HepG2 (cell line): ENCODE results near the gene RAB40C. TPM values are rescaled to one million over a fixed set of nuclear protein-coding genes. Genes with fewer than 3 reads are reported as not detected.
A peak's percentile ranks its signal among the peaks of the same experiment; 100 is the strongest.

Experiments used
- AKAP8 ChIP-seq: sonication (generic); formaldehyde crosslinking; IDR thresholded peaks from 2 replicates; pipeline ENCODE4 v1.5.1; 2020; ENCODE audit warnings: mild to moderate bottlenecking, missing genetic modification reagents
- ATAD3A ChIP-seq: sonication (generic); formaldehyde crosslinking; IDR thresholded peaks from 2 replicates; pipeline ENCODE4 v1.4.0; 2020; ENCODE audit warnings: missing genetic modification reagents
- BORCS8-MEF2B ChIP-seq: sonication (generic); formaldehyde crosslinking; IDR thresholded peaks from 2 replicates; pipeline ENCODE4 v1.8.0; 2022; ENCODE audit warnings: mild to moderate bottlenecking, missing genetic modification reagents
- CERS6 ChIP-seq: sonication (generic); formaldehyde crosslinking; IDR thresholded peaks from 2 replicates; pipeline ENCODE4 v1.5.0; 2020; ENCODE audit warnings: missing genetic modification reagents
- ERF ChIP-seq: IDR thresholded peaks from 2 replicates; pipeline ENCODE4 v1.6.1; 2018; ENCODE audit warnings: missing biosample characterization, missing genetic modification reagents
- HIC2 ChIP-seq: sonication (generic); formaldehyde crosslinking; IDR thresholded peaks from 2 replicates; pipeline ENCODE4 v1.9.0; 2022; ENCODE audit warnings: low read depth, missing genetic modification reagents
- KLF15 ChIP-seq: sonication (generic); formaldehyde crosslinking; IDR thresholded peaks from 2 replicates; pipeline ENCODE4 v1.8.1; 2023; ENCODE audit warnings: borderline replicate concordance, mild to moderate bottlenecking, inconsistent platforms, missing genetic modification reagents, mixed read lengths
- MTF1 ChIP-seq: sonication (generic); formaldehyde crosslinking; IDR thresholded peaks from 2 replicates; pipeline ENCODE4 v1.5.0; 2020; ENCODE audit warnings: missing genetic modification reagents
- MTF2 ChIP-seq: sonication (generic); formaldehyde crosslinking; IDR thresholded peaks from 2 replicates; pipeline ENCODE4 v1.5.0; 2020; ENCODE audit warnings: missing genetic modification reagents, borderline replicate concordance
- NR2F2 ChIP-seq: IDR thresholded peaks from 2 replicates; pipeline ENCODE4 v1.6.1; 2012; ENCODE audit warnings: low read depth, inconsistent platforms, borderline replicate concordance
- PAWR ChIP-seq: sonication (generic); formaldehyde crosslinking; IDR thresholded peaks from 2 replicates; pipeline ENCODE4 v1.4.0; 2020; ENCODE audit warnings: missing genetic modification reagents, mild to moderate bottlenecking, borderline replicate concordance
- PHB2 ChIP-seq: fragments of 450-650 bp; IDR thresholded peaks from 2 replicates; pipeline ENCODE4 v1.6.1; 2018; ENCODE audit not compliant: partially characterized antibody
- TGIF2 ChIP-seq: IDR thresholded peaks from 2 replicates; pipeline ENCODE4 v1.6.1; 2016; ENCODE audit warnings: control low read depth, missing compliant biosample characterization
- USF2 ChIP-seq, 2 experiments: sonication (generic) in 1 of 2; formaldehyde crosslinking in 1 of 2; IDR thresholded peaks; 2 replicates each; pipeline versions ENCODE4 v1.5.1 to v1.6.1; 2011 to 2020; ENCODE audit warnings: borderline replicate concordance in 1 of 2, low read depth in 1 of 2, low read length in 1 of 2, mild to moderate bottlenecking in 1 of 2, missing genetic modification reagents in 1 of 2, moderate library complexity in 1 of 2
- ZNF441 ChIP-seq: sonication (generic); formaldehyde crosslinking; IDR thresholded peaks from 2 replicates; pipeline ENCODE4 v1.7.0; 2021; ENCODE audit warnings: missing genetic modification reagents, borderline replicate concordance
- ZNF503 ChIP-seq: sonication (generic); formaldehyde crosslinking; IDR thresholded peaks from 2 replicates; pipeline ENCODE4 v1.4.0; 2020; ENCODE audit warnings: missing genetic modification reagents
- ZNF574 ChIP-seq: sonication (generic); formaldehyde crosslinking; IDR thresholded peaks from 2 replicates; pipeline ENCODE4 v1.4.0; 2020; ENCODE audit warnings: missing genetic modification reagents
- ZNF616 ChIP-seq: sonication (generic); formaldehyde crosslinking; IDR thresholded peaks from 2 replicates; pipeline ENCODE4 v1.5.0; 2020; ENCODE audit warnings: low read depth, mild to moderate bottlenecking, missing genetic modification reagents
- ZNF747 ChIP-seq: sonication (generic); formaldehyde crosslinking; IDR thresholded peaks from 2 replicates; pipeline ENCODE4 v1.8.1; 2023; ENCODE audit warnings: missing genetic modification reagents, mild to moderate bottlenecking, borderline replicate concordance
- polyA plus RNA-seq, 8 experiments: library from polyadenylated mRNA; depleted of rRNA in 3 of 8; stranded (reverse) in 7 of 8; unstranded in 1 of 8; fragments of >200 nt; fragmentation: Illumina TruSeq in 4 of 8; extraction: Trizol in 4 of 8; gene quantifications; 2 replicates each; pipeline versions ENCODE4 v1.2.1 to v1.2.3, GENCODE V29; 2011 to 2016; ENCODE audit warnings: low read depth in 4 of 8, missing spikeins in 1 of 8, mixed read lengths in 1 of 8; ENCODE audit not compliant: insufficient read depth in 1 of 8
- total RNA-seq, 5 experiments: library from RNA; depleted of rRNA; stranded (reverse); fragments of >200 nt; fragmentation: Illumina TruSeq; extraction: Trizol; gene quantifications; 2 replicates each; pipeline ENCODE4 v1.2.3, GENCODE V29; 2016; ENCODE audit warnings: low read depth in 1 of 5

Gene RAB40C
- total and polyA plus RNA-seq, 2 of the 13 experiments (the other 11 are each of a cell fraction or from before 2014, with no cell fraction given): 7.7 to 11.5 TPM

- TF ChIP-seq ZNF441 (CRISPR knock-in tag): no peak
- TF ChIP-seq AKAP8: peak; percentile 49; the same call in 1 of the 2 replicates
- TF ChIP-seq USF2 (IDR thresholded peaks at IDR 0.05; ENCODE audit: low read depth, low read length): no peak
- TF ChIP-seq USF2 (CRISPR knock-in tag; IDR thresholded peaks at IDR 0.05; ENCODE audit: borderline replicate concordance): peak; percentile 87; the same call in 1 of the 2 replicates
- TF ChIP-seq MTF2 (CRISPR knock-in tag): no peak
- no peak for TF ChIP-seq KLF15
- peak; percentile 67; the same call in 1 of the 2 replicates for TF ChIP-seq HIC2 (CRISPR knock-in tag)
- no peak for TF ChIP-seq NR2F2
- no peak for TF ChIP-seq CERS6
- TF ChIP-seq ATAD3A: no peak
- 0 out of 2 replicates have a peak, but pooled peaks have one; percentile 80 for TF ChIP-seq PAWR (CRISPR knock-in tag)
- TF ChIP-seq PHB2: no peak
- no peak; the same call in 1 of the 2 replicates for TF ChIP-seq MTF1 (CRISPR knock-in tag)
- TF ChIP-seq ZNF616: no peak
- TF ChIP-seq BORCS8-MEF2B (CRISPR knock-in tag): peak; percentile 25; the same call in 1 of the 2 replicates
- TF ChIP-seq ZNF574: peak; percentile 44; the same call in 1 of the 2 replicates
- TF ChIP-seq ZNF747 (CRISPR knock-in tag): no peak
- peak; percentile 22 for TF ChIP-seq ERF (CRISPR knock-in tag)
- no peak for TF ChIP-seq TGIF2
- TF ChIP-seq ZNF503 (CRISPR knock-in tag): peak; percentile 73; the same call in 1 of the 2 replicates
Measured at GRCh38 chr16:630249-630814, 40.5 kb downstream of the RAB40C start (continued).
